Raji (cell line): Measurements from ENCODE around the gene ZNF641.

ENCODE experiments used
- POLR2A ChIP-seq: IDR thresholded peaks from 2 replicates; pipeline ENCODE4 v1.6.1; 2011; ENCODE audit warnings: low read depth, low read length, control low read depth; ENCODE audit not compliant: insufficient read depth

ZNF641 gene

GRCh38 chr12:48350249-48351021 is at the start of gene ZNF641:
ZNF641 (minus strand) TSS chr12:48350919; CDS start chr12:48348090, 2,829 bp downstream.
- TF ChIP-seq POLR2A = peak; percentile 50

GRCh38 chr12:48390026-48390425 is 39.3 kb upstream of the ZNF641 start:
- no peak for TF ChIP-seq POLR2A

- no peak for TF ChIP-seq POLR2A
Measured at GRCh38 chr12:48389409-48389808, 38.7 kb upstream of the ZNF641 start.

- TF ChIP-seq POLR2A = no peak
Measured at GRCh38 chr12:48388938-48389337, 38.2 kb upstream of the ZNF641 start.

- no peak for TF ChIP-seq POLR2A
Measured at GRCh38 chr12:48388460-48388859, 37.7 kb upstream of the ZNF641 start.

- no peak for TF ChIP-seq POLR2A
Measured at GRCh38 chr12:48380596-48380995, 29.9 kb upstream of the ZNF641 start.

- no peak for TF ChIP-seq POLR2A
Measured at GRCh38 chr12:48379794-48380193, 29.1 kb upstream of the ZNF641 start.

- TF ChIP-seq POLR2A = no peak
Measured at GRCh38 chr12:48377646-48378045, 26.9 kb upstream of the ZNF641 start.

GRCh38 chr12:48374164-48374563 is 23.4 kb upstream of the ZNF641 start:
- TF ChIP-seq POLR2A = no peak

- no peak for TF ChIP-seq POLR2A
Measured at GRCh38 chr12:48366131-48366530, 15.4 kb upstream of the ZNF641 start.

GRCh38 chr12:48361664-48362339 is 11.1 kb upstream of the ZNF641 start:
- TF ChIP-seq POLR2A = no peak

- no peak for TF ChIP-seq POLR2A
Measured at GRCh38 chr12:48358937-48359513, 8.3 kb upstream of the ZNF641 start.

- TF ChIP-seq POLR2A = no peak
Measured at GRCh38 chr12:48356041-48356768, 5.5 kb upstream of the ZNF641 start.

GRCh38 chr12:48352157-48352760 is 1.5 kb upstream of the ZNF641 start:
- TF ChIP-seq POLR2A = no peak
